Hepatocyte (in vitro differentiated cells): Measurements from ENCODE around the gene NPAS2. TPM values are rescaled to one million over a fixed set of nuclear protein-coding genes. Genes with fewer than 3 reads are reported as not detected.
A peak's percentile ranks its signal among the peaks of the same experiment; 100 is the strongest.

ENCODE experiments used
- DNase-seq: peaks from one replicate; pipeline ENCODE4 v3.0.0-alpha.2; 2016; ENCODE audit warnings: low spot score
- H2AFZ ChIP-seq: fragments of 200-600 bp; sonication (generic); 2 replicates; pipeline ENCODE4 v1.6.0; 2016; ENCODE audit warnings: antibody characterized with exemption, mild to moderate bottlenecking
- H3K27ac ChIP-seq: fragments of 200-600 bp; sonication (generic); 2 replicates; pipeline ENCODE4 v1.5.1; 2016; ENCODE audit warnings: mild to moderate bottlenecking
- H3K27me3 ChIP-seq: fragments of 200-600 bp; sonication (generic); 2 replicates; pipeline ENCODE4 v1.6.1; 2016
- H3K36me3 ChIP-seq: fragments of 200-600 bp; sonication (generic); replicated peaks from 2 replicates; pipeline ENCODE4 v1.5.1; 2016; ENCODE audit warnings: low read depth; ENCODE audit not compliant: insufficient read depth
- H3K4me1 ChIP-seq: fragments of 200-600 bp; sonication (generic); 2 replicates; pipeline ENCODE4 v1.5.1; 2016; ENCODE audit warnings: mild to moderate bottlenecking, moderate library complexity; ENCODE audit not compliant: insufficient read depth
- H3K4me2 ChIP-seq: fragments of 200-600 bp; sonication (generic); 2 replicates; pipeline ENCODE4 v1.6.0; 2016
- H3K4me3 ChIP-seq: fragments of 200-600 bp; sonication (generic); 2 replicates; pipeline ENCODE4 v1.5.1; 2016; ENCODE audit warnings: mild to moderate bottlenecking
- H3K79me2 ChIP-seq: fragments of 200-600 bp; sonication (generic); 2 replicates; pipeline ENCODE4 v1.6.0; 2017; ENCODE audit warnings: mild to moderate bottlenecking
- H3K9me2 ChIP-seq: fragments of 200-600 bp; sonication (generic); replicated peaks from 2 replicates; pipeline ENCODE4 v1.6.0; 2017; ENCODE audit warnings: mild to moderate bottlenecking; ENCODE audit not compliant: insufficient read depth
- H3K9me3 ChIP-seq: fragments of 200-600 bp; sonication (generic); 2 replicates; pipeline ENCODE4 v1.5.1; 2016; ENCODE audit warnings: low read depth, mild to moderate bottlenecking
- H4K20me1 ChIP-seq: fragments of 200-600 bp; sonication (generic); 2 replicates; pipeline ENCODE4 v1.6.0; 2016; ENCODE audit warnings: mild to moderate bottlenecking; ENCODE audit not compliant: insufficient read depth, poor library complexity, severe bottlenecking
- CTCF ChIP-seq: fragments of 200-600 bp; sonication (generic); IDR thresholded peaks from 2 replicates; pipeline ENCODE4 v1.5.1; 2016; ENCODE audit warnings: antibody characterized with exemption, mild to moderate bottlenecking; ENCODE audit not compliant: poor library complexity
- EZH2 ChIP-seq: fragments of 200-600 bp; sonication (generic); IDR thresholded peaks from 2 replicates; pipeline ENCODE4 v1.6.1; 2016; ENCODE audit warnings: antibody characterized with exemption, mild to moderate bottlenecking, borderline replicate concordance
- EZH2phosphoT487 ChIP-seq: fragments of 200-600 bp; sonication (generic); IDR thresholded peaks from one replicate; pipeline ENCODE4 v1.6.1; 2018; ENCODE audit warnings: antibody characterized with exemption, mild to moderate bottlenecking, low read depth, moderate library complexity; ENCODE audit not compliant: unreplicated experiment, severe bottlenecking
- WGBS: methylation state at CpG from one replicate; pipeline ENCODE4 v1.1.6; 2016; ENCODE audit warnings: low lambda C conversion rate; ENCODE audit errors: missing lambda C conversion rate; 5-methylcytosine and 5-hydroxymethylcytosine counted together
- polyA plus RNA-seq: library from polyadenylated mRNA; unstranded; fragments of >200 nt; fragmentation: Nextera tagmentation; extraction: Ambion mirVana; gene quantifications from 2 replicates; pipeline ENCODE4 v1.2.1, GENCODE V29; 2016
- total RNA-seq: library from RNA; depleted of rRNA; stranded (reverse); fragments of >200 nt; gene quantifications from 2 replicates; pipeline ENCODE4 v1.2.3, GENCODE V29; 2014

Gene NPAS2
- total and polyA plus RNA-seq, 2 experiments from 2014 or later, result 7.7 to 16.8 TPM

GRCh38 chr2:100884145-100884621 lies 64.2 kb downstream of the NPAS2 start:
- Histone ChIP-seq H3K36me3 (no peaks in the 10 kb centered on the region), H3K4me3 (no peak overlapping the region), H4K20me1 (no peaks in the 10 kb centered on the region), H3K27me3 (no peaks in the 10 kb centered on the region), H3K9me3 (no peaks in the 10 kb centered on the region), H3K9me2 (no peaks in the 10 kb centered on the region), H3K4me2 (peak overlapping the region; percentile 33), H2AFZ (no peak overlapping the region), H3K27ac (peak overlapping the region; percentile 76), H3K79me2 (peaks cover 5% of the 10 kb centered on the region), H3K4me1 (peaks cover 27% of the 10 kb centered on the region)
- DNase-seq, result no peak
- TF ChIP-seq EZH2 (no peak), EZH2phosphoT487 (no peak), CTCF (no peak)
- WGBS, result 34% methylated on average over 3 of the region's 3 CpGs

- Histone ChIP-seq H3K4me3 (no peak overlapping the region), H4K20me1 (no peaks in the 10 kb centered on the region), H3K4me1 (peaks cover 27% of the 10 kb centered on the region), H3K9me2 (no peaks in the 10 kb centered on the region), H3K79me2 (peaks cover 3% of the 10 kb centered on the region), H2AFZ (no peak overlapping the region), H3K27me3 (no peaks in the 10 kb centered on the region), H3K4me2 (no peak overlapping the region), H3K36me3 (no peaks in the 10 kb centered on the region), H3K27ac (no peak overlapping the region), H3K9me3 (no peaks in the 10 kb centered on the region)
- no peak for DNase-seq
- WGBS, result 72% methylated on average over 4 of the region's 4 CpGs
- no peak for TF ChIP-seq EZH2phosphoT487
- no peak for TF ChIP-seq CTCF
- TF ChIP-seq EZH2, result no peak
Measured at GRCh38 chr2:100886085-100886484, 66.1 kb downstream of the NPAS2 start.

- no peaks in the 10 kb centered on the region for H3K27me3 ChIP-seq
- TF ChIP-seq EZH2 (no peak), EZH2phosphoT487 (no peak), CTCF (no peak)
- no peak overlapping the region for H3K4me2 ChIP-seq
- H3K9me3 ChIP-seq, result no peaks in the 10 kb centered on the region
- peaks cover 27% of the 10 kb centered on the region for H3K4me1 ChIP-seq
- WGBS, result 90% methylated on average over 11 of the region's 11 CpGs
- H4K20me1 ChIP-seq, result no peaks in the 10 kb centered on the region
- H3K9me2 ChIP-seq, result no peaks in the 10 kb centered on the region
- no peak overlapping the region for H3K4me3 ChIP-seq
- H3K79me2 ChIP-seq, result no peaks in the 10 kb centered on the region
- DNase-seq, result no peak
- no peak overlapping the region for H3K27ac ChIP-seq
- H2AFZ ChIP-seq, result no peak overlapping the region
- H3K36me3 ChIP-seq, result no peaks in the 10 kb centered on the region
Measured at GRCh38 chr2:100887039-100887578, 67.2 kb downstream of the NPAS2 start.
